Measurements from ENCODE around the gene TRAF3IP1. TPM values are rescaled to one million over a fixed set of nuclear protein-coding genes. Genes with fewer than 3 reads are reported as not detected.

Gene TRAF3IP1
- total RNA-seq, 1 experiment from 2014 or later: 8.2 TPM

- H3K27me3 ChIP-seq (ENCODE audit: low read length): no peaks in the 10 kb centered on the region
- no peaks in the 10 kb centered on the region for H3K9me2 ChIP-seq (replicated peaks; ENCODE audit: low read length)
- H3K4me3 ChIP-seq (ENCODE audit: low read length): no peak overlapping the region
- H3F3A ChIP-seq (ENCODE audit: low read length, unreplicated experiment): no peaks in the 10 kb centered on the region
- H3K9ac ChIP-seq (ENCODE audit: low read length): no peak overlapping the region
- no peak overlapping the region for H3K27ac ChIP-seq (ENCODE audit: low read length)
- TF ChIP-seq EZH2 (IDR thresholded peaks at IDR 0.05; ENCODE audit: low read length, unreplicated experiment) (no peak), CTCF (conservative IDR thresholded peaks at IDR 0.05; ENCODE audit: low read depth, low read length) (no peak), EZH2phosphoT487 (IDR thresholded peaks at IDR 0.05; ENCODE audit: borderline replicate concordance, low read length) (no peak)
- H3K9me3 ChIP-seq (ENCODE audit: low read length): no peaks in the 10 kb centered on the region
- H3K36me3 ChIP-seq (ENCODE audit: low read depth, low read length): no peaks in the 10 kb centered on the region
- DNase-seq (no peak), ATAC-seq (no peak)
- H3K79me2 ChIP-seq (ENCODE audit: low read length): no peaks in the 10 kb centered on the region
- H3K4me2 ChIP-seq (ENCODE audit: low read length): no peak overlapping the region
- no peaks in the 10 kb centered on the region for H4K20me1 ChIP-seq (ENCODE audit: low read length)
- intact Hi-C loops (cut with micrococcal nuclease): no loop called here
- BruUV-seq (replicated peaks): no TSS peak
- ChIA-PET CTCF (no interaction called here), POLR2A (ENCODE audit: unreplicated experiment) (no interaction called here)
- 0 out of 2 replicates have a peak, but pooled peaks cover 3% of the 10 kb centered on the region for H3K4me1 ChIP-seq (ENCODE audit: insufficient read depth, low read length)
- no peak overlapping the region for H2AFZ ChIP-seq (ENCODE audit: low read length)
Measured at GRCh38 chr2:238391042-238391689, 70.8 kb downstream of the TRAF3IP1 start.

GRCh38 chr2:238396663-238397062 lies 76.3 kb downstream of the TRAF3IP1 start:
- no peak overlapping the region for H2AFZ ChIP-seq (ENCODE audit: low read length)
- H3K27me3 ChIP-seq (ENCODE audit: low read length): no peaks in the 10 kb centered on the region
- no TSS peak for BruUV-seq (replicated peaks)
- CTCF ChIA-PET: interaction anchor here (0.6 kb wide), 1 partner anchor 157 kb away, joined by 3 read pairs; the partner anchor contains the start of gene HES6
- H3K4me3 ChIP-seq (ENCODE audit: low read length): no peak overlapping the region
- no peaks in the 10 kb centered on the region for H3K4me1 ChIP-seq (ENCODE audit: insufficient read depth, low read length)
- no peaks in the 10 kb centered on the region for H3K36me3 ChIP-seq (ENCODE audit: low read depth, low read length)
- intact Hi-C loops (cut with micrococcal nuclease): no loop called here
- H3K9ac ChIP-seq (ENCODE audit: low read length): no peak overlapping the region
- DNase-seq: no peak
- H3K9me3 ChIP-seq (ENCODE audit: low read length): no peaks in the 10 kb centered on the region
- TF ChIP-seq CTCF (conservative IDR thresholded peaks at IDR 0.05; ENCODE audit: low read depth, low read length) (no peak), EZH2 (IDR thresholded peaks at IDR 0.05; ENCODE audit: low read length, unreplicated experiment) (no peak), EZH2phosphoT487 (IDR thresholded peaks at IDR 0.05; ENCODE audit: borderline replicate concordance, low read length) (no peak)
- no peaks in the 10 kb centered on the region for H3K9me2 ChIP-seq (replicated peaks; ENCODE audit: low read length)
- POLR2A ChIA-PET (ENCODE audit: unreplicated experiment): interaction anchor here (0.8 kb wide), 1 partner anchor 747 kb away, joined by 14 read pairs; no protein-coding TSS in a partner anchor
- no peaks in the 10 kb centered on the region for H3K79me2 ChIP-seq (ENCODE audit: low read length)
- no peaks in the 10 kb centered on the region for H4K20me1 ChIP-seq (ENCODE audit: low read length)
- H3K4me2 ChIP-seq (ENCODE audit: low read length): no peak overlapping the region
- H3F3A ChIP-seq (ENCODE audit: low read length, unreplicated experiment): no peaks in the 10 kb centered on the region
- ATAC-seq: no peak
- no peak overlapping the region for H3K27ac ChIP-seq (ENCODE audit: low read length)

GRCh38 chr2:238397356-238397755 lies 77.0 kb downstream of the TRAF3IP1 start:
- Histone ChIP-seq H3K36me3 (ENCODE audit: low read depth, low read length) (no peaks in the 10 kb centered on the region), H3F3A (ENCODE audit: low read length, unreplicated experiment) (no peaks in the 10 kb centered on the region), H3K4me2 (ENCODE audit: low read length) (no peak overlapping the region), H2AFZ (ENCODE audit: low read length) (no peak overlapping the region), H3K27me3 (ENCODE audit: low read length) (no peaks in the 10 kb centered on the region), H3K9me2 (replicated peaks; ENCODE audit: low read length) (no peaks in the 10 kb centered on the region), H3K9me3 (ENCODE audit: low read length) (no peaks in the 10 kb centered on the region), H3K27ac (ENCODE audit: low read length) (no peak overlapping the region), H3K79me2 (ENCODE audit: low read length) (no peaks in the 10 kb centered on the region), H3K4me3 (ENCODE audit: low read length) (no peak overlapping the region), H4K20me1 (ENCODE audit: low read length) (no peaks in the 10 kb centered on the region), H3K4me1 (ENCODE audit: insufficient read depth, low read length) (no peaks in the 10 kb centered on the region), H3K9ac (ENCODE audit: low read length) (no peak overlapping the region)
- CTCF ChIA-PET: no interaction called here
- TF ChIP-seq EZH2 (IDR thresholded peaks at IDR 0.05; ENCODE audit: low read length, unreplicated experiment) (no peak), EZH2phosphoT487 (IDR thresholded peaks at IDR 0.05; ENCODE audit: borderline replicate concordance, low read length) (no peak), CTCF (conservative IDR thresholded peaks at IDR 0.05; ENCODE audit: low read depth, low read length) (no peak)
- ATAC-seq (no peak), DNase-seq (no peak)
- no TSS peak for BruUV-seq (replicated peaks)
- POLR2A ChIA-PET (ENCODE audit: unreplicated experiment): no interaction called here
- intact Hi-C loops (cut with micrococcal nuclease): no loop called here
